Activated gamma-delta T cell (primary cell): ENCODE measurements around the gene LGALS9.
"Not testable (repeated sequence)": the region's sequence is repeated elsewhere in the genome, so short reads cannot be mapped to it uniquely, and the experiment has no call there.

ENCODE experiments used
- DNase-seq: peaks from one replicate; lab custom pipeline; 2025; lab: John Stamatoyannopoulos, UW

LGALS9 gene

GRCh38 chr17:27629260-27629659 lies 1.7 kb upstream of the LGALS9 start:
- not testable (repeated sequence) for DNase-seq

- no peak for DNase-seq
These were observed 398 bp downstream of the LGALS9 start for GRCh38 chr17:27631411-27631760.

GRCh38 chr17:27631897-27632725 lies 1.1 kb downstream of the LGALS9 start:
- DNase-seq: no peak

GRCh38 chr17:27632766-27633165 lies 1.8 kb downstream of the LGALS9 start:
- not testable (repeated sequence) for DNase-seq

GRCh38 chr17:27633312-27634025 lies 2.5 kb downstream of the LGALS9 start:
- DNase-seq: no peak

GRCh38 chr17:27634026-27634335 lies 3.0 kb downstream of the LGALS9 start:
- DNase-seq: no peak

- no peak for DNase-seq
These were observed 3.8 kb downstream of the LGALS9 start for GRCh38 chr17:27634776-27635175.

GRCh38 chr17:27635275-27635823 lies 4.4 kb downstream of the LGALS9 start:
- no peak for DNase-seq

GRCh38 chr17:27636005-27636520 lies 5.1 kb downstream of the LGALS9 start:
- DNase-seq: not testable (repeated sequence)

GRCh38 chr17:27637818-27638217 lies 6.8 kb downstream of the LGALS9 start:
- DNase-seq: not testable (repeated sequence)

- not testable (repeated sequence) for DNase-seq
These were observed 7.5 kb downstream of the LGALS9 start for GRCh38 chr17:27638415-27638914.

GRCh38 chr17:27640790-27641189 lies 9.8 kb downstream of the LGALS9 start:
- no peak for DNase-seq

- DNase-seq: no peak
These were observed 13.6 kb downstream of the LGALS9 start for GRCh38 chr17:27644586-27644985.

GRCh38 chr17:27645621-27646020 lies 14.6 kb downstream of the LGALS9 start:
- not testable (repeated sequence) for DNase-seq

- DNase-seq: no peak
These were observed 15.2 kb downstream of the LGALS9 start for GRCh38 chr17:27646232-27646631.

GRCh38 chr17:27647765-27648164 lies 16.8 kb downstream of the LGALS9 start:
- DNase-seq: no peak

GRCh38 chr17:27649111-27649571 lies 18.2 kb downstream of the LGALS9 start:
- DNase-seq: not testable (repeated sequence)

GRCh38 chr17:27649929-27650328 lies 18.9 kb downstream of the LGALS9 start:
- no peak for DNase-seq

GRCh38 chr17:27650836-27651235 lies 19.8 kb downstream of the LGALS9 start:
- no peak for DNase-seq

GRCh38 chr17:27651411-27652345 lies 20.7 kb downstream of the LGALS9 start:
- no peak for DNase-seq

- not testable (repeated sequence) for DNase-seq
These were observed 22.5 kb downstream of the LGALS9 start for GRCh38 chr17:27653449-27653971.
